ENCODE data around the gene SLC25A1.

SLC25A1 gene

GRCh38 chr22:19173047-19174035, 5.2 kb downstream of the SLC25A1 start:
- Mint-ChIP-seq H3K9me3 (no peaks in the 10 kb centered on the region), H3K36me3 (ENCODE audit: low read depth) (no peaks in the 10 kb centered on the region), H3K27me3 (ENCODE audit: low read depth, poor library complexity) (peaks cover 31% of the 10 kb centered on the region), H3K4me3 (peak overlapping the region; percentile 94), H3K4me1 (peaks cover 54% of the 10 kb centered on the region), H3K27ac (peak overlapping the region; percentile 97)
- TF ChIP-seq CTCF (IDR thresholded peaks at IDR 0.05), result no peak
- no peak for DNase-seq

GRCh38 chr22:19172213-19173046, 6.1 kb downstream of the SLC25A1 start:
- no peak for TF ChIP-seq CTCF (IDR thresholded peaks at IDR 0.05)
- peaks cover 40% of the 10 kb centered on the region for H3K27me3 Mint-ChIP-seq (ENCODE audit: low read depth, poor library complexity)
- peak overlapping the region; percentile 94 for H3K4me3 Mint-ChIP-seq
- H3K36me3 Mint-ChIP-seq (ENCODE audit: low read depth), result no peaks in the 10 kb centered on the region
- H3K27ac Mint-ChIP-seq, result peak overlapping the region; percentile 97
- peaks cover 54% of the 10 kb centered on the region for H3K4me1 Mint-ChIP-seq
- DNase-seq, result no peak
- no peaks in the 10 kb centered on the region for H3K9me3 Mint-ChIP-seq

- TF ChIP-seq CTCF (IDR thresholded peaks at IDR 0.05), result no peak
- H3K4me3 Mint-ChIP-seq, result peak overlapping the region; percentile 94
- no peak for DNase-seq
- peaks cover 37% of the 10 kb centered on the region for H3K4me1 Mint-ChIP-seq
- H3K27ac Mint-ChIP-seq, result no peak overlapping the region
- H3K36me3 Mint-ChIP-seq (ENCODE audit: low read depth), result no peaks in the 10 kb centered on the region
- H3K27me3 Mint-ChIP-seq (ENCODE audit: low read depth, poor library complexity), result peaks cover 65% of the 10 kb centered on the region
- peaks cover under 1% of the 10 kb centered on the region for H3K9me3 Mint-ChIP-seq
These were observed 8.6 kb downstream of the SLC25A1 start for GRCh38 chr22:19169947-19170318.

- Mint-ChIP-seq H3K27ac (no peak overlapping the region), H3K4me1 (peaks cover 32% of the 10 kb centered on the region), H3K27me3 (ENCODE audit: low read depth, poor library complexity) (peaks cover 72% of the 10 kb centered on the region), H3K9me3 (peaks cover 7% of the 10 kb centered on the region), H3K4me3 (peak overlapping the region; percentile 69), H3K36me3 (ENCODE audit: low read depth) (no peaks in the 10 kb centered on the region)
- TF ChIP-seq CTCF (IDR thresholded peaks at IDR 0.05), result no peak
- no peak for DNase-seq
These were observed 9.3 kb downstream of the SLC25A1 start for GRCh38 chr22:19169002-19169946.

GRCh38 chr22:19168088-19168890, 10.2 kb downstream of the SLC25A1 start:
- no peak for DNase-seq
- Mint-ChIP-seq H3K9me3 (peaks cover 7% of the 10 kb centered on the region), H3K4me1 (peaks cover 26% of the 10 kb centered on the region), H3K4me3 (no peak overlapping the region), H3K27me3 (ENCODE audit: low read depth, poor library complexity) (peaks cover 73% of the 10 kb centered on the region), H3K36me3 (ENCODE audit: low read depth) (no peaks in the 10 kb centered on the region), H3K27ac (no peak overlapping the region)
- TF ChIP-seq CTCF (IDR thresholded peaks at IDR 0.05), result no peak
